Measurements from ENCODE around the gene ACSS1. TPM values are rescaled to one million over a fixed set of nuclear protein-coding genes. Genes with fewer than 3 reads are reported as not detected.
A peak's percentile ranks its signal among the peaks of the same experiment; 100 is the strongest.

Gene ACSS1
- total RNA-seq, 4 donors from 2014 or later = 33.7 to 42.3 (median 38.4) TPM

GRCh38 chr20:24962510-24962909 lies 95.4 kb downstream of the ACSS1 start:
- WGBS, 2 donors = 89 to 93% methylated on average over 6 of the region's 6 CpGs
- peak in 1 of 2 donors; percentile 23 for DNase-seq (ENCODE audit: low spot score in 2 of 2)
- no peak for TF ChIP-seq CTCF (IDR thresholded peaks at IDR 0.05)
- no peak for TF ChIP-seq POLR2A (IDR thresholded peaks at IDR 0.05)
- intact Hi-C loops (cut with DNase I; ENCODE audit: low total_unique reads) = no loop called here
- no peak overlapping the region for H3K4me3 ChIP-seq (ENCODE audit: low read depth, poor library complexity, severe bottlenecking)

GRCh38 chr20:24962182-24962492 lies 95.8 kb downstream of the ACSS1 start:
- no peak for TF ChIP-seq POLR2A (IDR thresholded peaks at IDR 0.05)
- no peak for TF ChIP-seq CTCF (IDR thresholded peaks at IDR 0.05)
- no peak overlapping the region for H3K4me3 ChIP-seq (ENCODE audit: low read depth, poor library complexity, severe bottlenecking)
- peak in 1 of 2 donors; percentile 58 for DNase-seq (ENCODE audit: low spot score in 2 of 2)
- intact Hi-C loops (cut with DNase I; ENCODE audit: low total_unique reads) = no loop called here
- 95% methylated on average over 2 of the region's 2 CpGs for WGBS, 2 donors

- DNase-seq (ENCODE audit: low spot score in 2 of 2) = peak in 1 of 2 donors; percentile 43
- 80 to 85% methylated on average over 20 of the region's 20 CpGs for WGBS, 2 donors
Observed at GRCh38 chr20:24961384-24962181, 96.4 kb downstream of the ACSS1 start.

GRCh38 chr20:24960861-24961260 lies 97.1 kb downstream of the ACSS1 start:
- no peak overlapping the region for H3K4me3 ChIP-seq (ENCODE audit: low read depth, poor library complexity, severe bottlenecking)
- DNase-seq (ENCODE audit: low spot score in 2 of 2) = no peak
- intact Hi-C loops (cut with DNase I; ENCODE audit: low total_unique reads) = no loop called here
- TF ChIP-seq CTCF (IDR thresholded peaks at IDR 0.05) (no peak), POLR2A (IDR thresholded peaks at IDR 0.05) (no peak)
- WGBS, 2 donors = 49 to 50% methylated on average over 2 of the region's 2 CpGs

More at GRCh38 chr20:24961384-24962181, 96.4 kb downstream of the ACSS1 start:
- intact Hi-C loops (cut with DNase I; ENCODE audit: low total_unique reads) = no loop called here
- TF ChIP-seq CTCF (IDR thresholded peaks at IDR 0.05) (no peak), POLR2A (IDR thresholded peaks at IDR 0.05) (no peak)
- H3K4me3 ChIP-seq (ENCODE audit: low read depth, poor library complexity, severe bottlenecking) = no peak overlapping the region

- WGBS, 2 donors = 74 to 91% methylated on average over 8 to 10 of the region's 10 CpGs
- peak in 1 of 2 donors; percentile 82 for DNase-seq (ENCODE audit: low spot score in 2 of 2)
- no peak overlapping the region for H3K4me3 ChIP-seq (ENCODE audit: low read depth, poor library complexity, severe bottlenecking)
- TF ChIP-seq CTCF (IDR thresholded peaks at IDR 0.05) (no peak), POLR2A (IDR thresholded peaks at IDR 0.05) (no peak)
- intact Hi-C loops (cut with DNase I; ENCODE audit: low total_unique reads) = no loop called here
Observed at GRCh38 chr20:24960302-24960801, 97.6 kb downstream of the ACSS1 start.
